HG03097 (cell line): Measurements from ENCODE around the gene RNF128.
"Not testable (repeated sequence)": the region's sequence is repeated elsewhere in the genome, so short reads cannot be mapped to it uniquely, and the experiment has no call there.

Source experiments
- ATAC-seq: cut with Tn5 transposase; IDR thresholded peaks from one replicate; pipeline ENCODE4 v1.9.1; 2021; ENCODE audit not compliant: unreplicated experiment, low FRiP score

The RNF128 gene

GRCh38 chrX:106742805-106743204, 16.3 kb downstream of the RNF128 start:
- ATAC-seq, result no peak

GRCh38 chrX:106748377-106748776, 21.9 kb downstream of the RNF128 start:
- no peak for ATAC-seq

- ATAC-seq, result no peak
Observed at GRCh38 chrX:106751407-106751806, 24.9 kb downstream of the RNF128 start.

GRCh38 chrX:106752101-106752678, 25.7 kb downstream of the RNF128 start:
- ATAC-seq, result no peak

GRCh38 chrX:106769288-106769687, 42.8 kb downstream of the RNF128 start:
- not testable (repeated sequence) for ATAC-seq

- ATAC-seq, result no peak
Observed at GRCh38 chrX:106774981-106775380, 48.5 kb downstream of the RNF128 start.

- no peak for ATAC-seq
Observed at GRCh38 chrX:106780264-106780663, 53.8 kb downstream of the RNF128 start.

GRCh38 chrX:106780664-106781377, 54.3 kb downstream of the RNF128 start:
- no peak for ATAC-seq

- ATAC-seq, result no peak
Observed at GRCh38 chrX:106783716-106784115, 57.2 kb downstream of the RNF128 start.

- ATAC-seq, result no peak
Observed at GRCh38 chrX:106791495-106791894, 65.0 kb downstream of the RNF128 start.

GRCh38 chrX:106802063-106802387, 75.5 kb downstream of the RNF128 start:
- no peak for ATAC-seq

- peak; percentile 87 for ATAC-seq
Observed at GRCh38 chrX:106802388-106803275, 76.1 kb downstream of the RNF128 start, which contains the start of gene TBC1D8B. Gene TBC1D8B (plus strand): TSS chrX:106802673. CDS start chrX:106802854, 181 bp downstream.

- no peak for ATAC-seq
Observed at GRCh38 chrX:106811131-106811910, 84.8 kb downstream of the RNF128 start.

GRCh38 chrX:106812930-106813329, 86.4 kb downstream of the RNF128 start:
- not testable (repeated sequence) for ATAC-seq

GRCh38 chrX:106814093-106814492, 87.6 kb downstream of the RNF128 start:
- not testable (repeated sequence) for ATAC-seq
